Karpas-422 (cell line): Measurements from ENCODE around the gene CUZD1. TPM values are rescaled to one million over a fixed set of nuclear protein-coding genes. Genes with fewer than 3 reads are reported as not detected.

Experiments
- DNase-seq: peaks from one replicate; pipeline ENCODE4 v3.0.0-alpha.2; 2015
- H2AFZ ChIP-seq: fragments of 200-600 bp; sonication (generic); 2 replicates; pipeline ENCODE4 v1.6.1; 2014; ENCODE audit warnings: antibody characterized with exemption, low read length, mixed read lengths
- H3K27ac ChIP-seq: fragments of 200-600 bp; sonication (generic); 2 replicates; pipeline ENCODE4 v1.5.1; 2014; ENCODE audit warnings: mild to moderate bottlenecking, low read length, moderate library complexity
- H3K27me3 ChIP-seq: fragments of 200-600 bp; sonication (generic); 2 replicates; pipeline ENCODE4 v1.6.1; 2014; ENCODE audit warnings: low read length, mixed read lengths
- H3K36me3 ChIP-seq: fragments of 200-600 bp; sonication (generic); 2 replicates; pipeline ENCODE4 v1.6.1; 2014; ENCODE audit warnings: low read length, mixed read lengths; ENCODE audit not compliant: insufficient read depth
- H3K4me1 ChIP-seq: fragments of 200-600 bp; sonication (generic); 2 replicates; pipeline ENCODE4 v1.6.1; 2014; ENCODE audit warnings: mild to moderate bottlenecking, low read length, mixed read lengths
- H3K4me2 ChIP-seq: fragments of 200-600 bp; sonication (generic); 2 replicates; pipeline ENCODE4 v1.6.1; 2014; ENCODE audit warnings: low read length, low read depth, mild to moderate bottlenecking; ENCODE audit not compliant: poor library complexity, severe bottlenecking
- H3K4me3 ChIP-seq: fragments of 200-600 bp; sonication (generic); 2 replicates; pipeline ENCODE4 v1.5.1; 2014; ENCODE audit warnings: mild to moderate bottlenecking, antibody characterized with exemption, low read length, mixed read lengths
- H3K79me2 ChIP-seq: fragments of 200-600 bp; sonication (generic); 2 replicates; pipeline ENCODE4 v1.6.1; 2014; ENCODE audit warnings: mild to moderate bottlenecking, low read length, mixed read lengths
- H3K9ac ChIP-seq: fragments of 200-600 bp; sonication (generic); 2 replicates; pipeline ENCODE4 v1.6.0; 2014; ENCODE audit warnings: low read length
- H3K9me2 ChIP-seq: fragments of 200-600 bp; sonication (generic), shearing (Covaris generic); replicated peaks from 2 replicates; pipeline ENCODE4 v1.6.0; 2014; ENCODE audit warnings: mild to moderate bottlenecking, low read length, moderate library complexity; ENCODE audit not compliant: insufficient read depth
- H3K9me3 ChIP-seq: fragments of 300-700, 200-600 bp; sonication (generic); 2 replicates; pipeline ENCODE4 v1.6.1; 2014; ENCODE audit warnings: low read length, mixed read lengths
- H4K20me1 ChIP-seq: fragments of 200-600 bp; sonication (generic); 2 replicates; pipeline ENCODE4 v1.6.1; 2014; ENCODE audit warnings: mild to moderate bottlenecking, antibody characterized with exemption, low read length, low read depth; ENCODE audit not compliant: insufficient read depth
- total RNA-seq: library from RNA; depleted of rRNA; stranded (reverse); fragments of >200 nt; shearing (Covaris generic); gene quantifications from 2 replicates; pipeline ENCODE4 v1.2.3, GENCODE V29; 2014; ENCODE audit warnings: low replicate concordance

CUZD1 gene
- total RNA-seq, 1 experiment from 2014 or later: 1.2 TPM

- H4K20me1 ChIP-seq: no peaks in the 10 kb centered on the region
- no peaks in the 10 kb centered on the region for H3K4me1 ChIP-seq
- H3K4me3 ChIP-seq: no peak overlapping the region
- no peak overlapping the region for H3K9ac ChIP-seq
- H3K4me2 ChIP-seq: no peak overlapping the region
- H3K27ac ChIP-seq: no peak overlapping the region
- H3K79me2 ChIP-seq: no peaks in the 10 kb centered on the region
- no peak for DNase-seq
- 0 out of 2 replicates have a peak, but pooled peaks cover 5% of the 10 kb centered on the region for H3K36me3 ChIP-seq
- no peak overlapping the region for H2AFZ ChIP-seq
- no peaks in the 10 kb centered on the region for H3K9me2 ChIP-seq
- H3K9me3 ChIP-seq: no peaks in the 10 kb centered on the region
- no peaks in the 10 kb centered on the region for H3K27me3 ChIP-seq
Measured at GRCh38 chr10:122838880-122839279, 6.8 kb downstream of the CUZD1 start.

- H3K4me2 ChIP-seq: no peak overlapping the region
- H3K27ac ChIP-seq: no peak overlapping the region
- no peaks in the 10 kb centered on the region for H4K20me1 ChIP-seq
- H3K27me3 ChIP-seq: no peaks in the 10 kb centered on the region
- no peaks in the 10 kb centered on the region for H3K9me2 ChIP-seq
- H3K4me3 ChIP-seq: no peak overlapping the region
- no peak for DNase-seq
- no peak overlapping the region for H2AFZ ChIP-seq
- H3K79me2 ChIP-seq: no peaks in the 10 kb centered on the region
- H3K36me3 ChIP-seq: 0 out of 2 replicates have a peak, but pooled peaks cover 5% of the 10 kb centered on the region
- H3K9ac ChIP-seq: no peak overlapping the region
- H3K4me1 ChIP-seq: no peaks in the 10 kb centered on the region
- no peaks in the 10 kb centered on the region for H3K9me3 ChIP-seq
Measured at GRCh38 chr10:122835908-122836307, 9.7 kb downstream of the CUZD1 start.

- Histone ChIP-seq H3K4me1 (no peaks in the 10 kb centered on the region), H3K27me3 (no peaks in the 10 kb centered on the region), H3K4me2 (no peak overlapping the region), H4K20me1 (no peaks in the 10 kb centered on the region), H3K9me3 (no peaks in the 10 kb centered on the region), H3K36me3 (no peaks in the 10 kb centered on the region), H3K27ac (no peak overlapping the region), H3K9me2 (no peaks in the 10 kb centered on the region), H3K9ac (no peak overlapping the region), H2AFZ (no peak overlapping the region), H3K79me2 (no peaks in the 10 kb centered on the region), H3K4me3 (no peak overlapping the region)
- DNase-seq: no peak
Measured at GRCh38 chr10:122830965-122831353, 14.7 kb downstream of the CUZD1 start.

- H3K9me2 ChIP-seq: no peaks in the 10 kb centered on the region
- no peak overlapping the region for H2AFZ ChIP-seq
- no peaks in the 10 kb centered on the region for H3K4me1 ChIP-seq
- H3K79me2 ChIP-seq: no peaks in the 10 kb centered on the region
- H3K9me3 ChIP-seq: no peaks in the 10 kb centered on the region
- no peak for DNase-seq
- H3K4me2 ChIP-seq: no peak overlapping the region
- H3K36me3 ChIP-seq: no peaks in the 10 kb centered on the region
- H3K9ac ChIP-seq: no peak overlapping the region
- no peaks in the 10 kb centered on the region for H4K20me1 ChIP-seq
- H3K27ac ChIP-seq: no peak overlapping the region
- no peaks in the 10 kb centered on the region for H3K27me3 ChIP-seq
- H3K4me3 ChIP-seq: no peak overlapping the region
Measured at GRCh38 chr10:122830273-122830964, 15.2 kb downstream of the CUZD1 start.

- Histone ChIP-seq H4K20me1 (no peaks in the 10 kb centered on the region), H3K4me1 (no peaks in the 10 kb centered on the region), H3K9me3 (no peaks in the 10 kb centered on the region), H3K36me3 (no peaks in the 10 kb centered on the region), H3K27me3 (no peaks in the 10 kb centered on the region), H3K4me2 (no peak overlapping the region), H3K9ac (no peak overlapping the region), H2AFZ (no peak overlapping the region), H3K27ac (no peak overlapping the region), H3K4me3 (no peak overlapping the region), H3K79me2 (no peaks in the 10 kb centered on the region), H3K9me2 (no peaks in the 10 kb centered on the region)
- DNase-seq: no peak
Measured at GRCh38 chr10:122829454-122829853, 16.2 kb downstream of the CUZD1 start.

- Histone ChIP-seq H3K9me3 (no peaks in the 10 kb centered on the region), H3K27ac (no peak overlapping the region), H3K4me3 (no peak overlapping the region), H2AFZ (no peak overlapping the region), H3K9me2 (no peaks in the 10 kb centered on the region), H3K27me3 (no peaks in the 10 kb centered on the region), H3K4me2 (no peak overlapping the region), H3K9ac (no peak overlapping the region), H4K20me1 (no peaks in the 10 kb centered on the region), H3K79me2 (no peaks in the 10 kb centered on the region), H3K36me3 (no peaks in the 10 kb centered on the region), H3K4me1 (no peaks in the 10 kb centered on the region)
- DNase-seq: no peak
Measured at GRCh38 chr10:122828716-122829255, 16.9 kb downstream of the CUZD1 start.

GRCh38 chr10:122827302-122827701 is 18.4 kb downstream of the CUZD1 start:
- DNase-seq: no peak
- H3K27me3 ChIP-seq: no peaks in the 10 kb centered on the region
- no peak overlapping the region for H3K9ac ChIP-seq
- H3K4me3 ChIP-seq: no peak overlapping the region
- H2AFZ ChIP-seq: no peak overlapping the region
- H3K27ac ChIP-seq: no peak overlapping the region
- no peaks in the 10 kb centered on the region for H3K36me3 ChIP-seq
- no peaks in the 10 kb centered on the region for H3K9me3 ChIP-seq
- H3K4me1 ChIP-seq: no peaks in the 10 kb centered on the region
- H3K9me2 ChIP-seq: no peaks in the 10 kb centered on the region
- H3K4me2 ChIP-seq: no peak overlapping the region
- no peaks in the 10 kb centered on the region for H4K20me1 ChIP-seq
- H3K79me2 ChIP-seq: no peaks in the 10 kb centered on the region

- H3K4me3 ChIP-seq: no peak overlapping the region
Measured at GRCh38 chr10:122822973-122823690, 22.5 kb downstream of the CUZD1 start.

More at GRCh38 chr10:122822973-122823690, 22.5 kb downstream of the CUZD1 start:
- Histone ChIP-seq H3K9ac (no peak overlapping the region), H4K20me1 (no peaks in the 10 kb centered on the region), H3K9me3 (no peaks in the 10 kb centered on the region), H3K27ac (no peak overlapping the region), H3K4me2 (no peak overlapping the region), H3K9me2 (no peaks in the 10 kb centered on the region), H3K36me3 (no peaks in the 10 kb centered on the region), H3K79me2 (no peaks in the 10 kb centered on the region), H2AFZ (no peak overlapping the region), H3K4me1 (no peaks in the 10 kb centered on the region), H3K27me3 (no peaks in the 10 kb centered on the region)
- DNase-seq: no peak
